ENCODE measurements around the gene SC5D.

- no peak for TF ChIP-seq POLR2A (IDR thresholded peaks at IDR 0.05; ENCODE audit: low read depth, low read length)
- no peak for TF ChIP-seq CTCF (conservative IDR thresholded peaks at IDR 0.05; ENCODE audit: low read depth, low read length)
These were observed 27.0 kb upstream of the SC5D start for GRCh38 chr11:121265586-121265985.
